Measurements from ENCODE around the gene ANO2.

ANO2 gene

DNA sequence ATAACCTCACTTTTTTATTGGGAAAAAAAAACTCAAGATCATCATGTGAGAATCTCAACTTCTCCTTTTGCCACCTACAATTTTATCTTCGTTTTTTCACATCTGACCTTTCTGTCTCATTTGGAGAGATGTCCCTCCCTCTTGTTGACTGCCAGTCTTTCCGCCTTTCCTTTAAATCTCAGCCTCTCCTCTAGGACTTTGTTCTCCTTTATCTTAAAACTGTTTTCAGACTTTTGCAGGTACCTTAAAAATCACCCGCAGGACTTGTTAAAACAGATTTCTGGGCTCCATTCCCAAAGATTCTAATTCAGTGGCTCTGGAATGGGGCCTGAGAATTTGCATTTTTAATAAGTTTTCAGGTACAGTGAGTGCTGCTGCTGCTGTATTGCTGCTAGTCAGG lies 289.9 kb downstream of the ANO2 start:
- no peak for DNase-seq

DNA sequence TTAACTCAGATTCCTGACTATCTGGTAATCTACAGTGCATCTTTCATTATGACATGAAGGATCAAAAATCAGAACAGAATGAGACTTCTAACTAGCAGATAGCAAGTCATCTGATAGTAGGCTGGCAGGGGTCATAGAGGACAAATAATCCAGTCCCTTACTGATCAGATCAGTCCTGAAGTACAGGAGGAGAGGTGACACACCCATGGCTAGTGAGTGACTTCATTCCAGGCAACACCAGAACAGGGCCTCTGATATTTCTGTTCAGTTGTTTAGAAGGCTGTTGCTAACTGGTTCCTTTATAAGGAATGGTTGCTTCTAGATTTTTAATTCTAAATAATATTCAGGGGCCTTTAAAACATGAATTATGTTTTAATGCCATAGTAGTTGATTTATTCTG lies 291.0 kb downstream of the ANO2 start:
- DNase-seq: no peak

GRCh38 chr12:5650829-5651461 lies 294.1 kb downstream of the ANO2 start:
- DNase-seq: peak; percentile 32

- DNase-seq: no peak
These were observed 294.8 kb downstream of the ANO2 start for GRCh38 chr12:5650281-5650680.

- DNase-seq: peak; percentile 79
These were observed 296.2 kb downstream of the ANO2 start for GRCh38 chr12:5648692-5649359.

DNA sequence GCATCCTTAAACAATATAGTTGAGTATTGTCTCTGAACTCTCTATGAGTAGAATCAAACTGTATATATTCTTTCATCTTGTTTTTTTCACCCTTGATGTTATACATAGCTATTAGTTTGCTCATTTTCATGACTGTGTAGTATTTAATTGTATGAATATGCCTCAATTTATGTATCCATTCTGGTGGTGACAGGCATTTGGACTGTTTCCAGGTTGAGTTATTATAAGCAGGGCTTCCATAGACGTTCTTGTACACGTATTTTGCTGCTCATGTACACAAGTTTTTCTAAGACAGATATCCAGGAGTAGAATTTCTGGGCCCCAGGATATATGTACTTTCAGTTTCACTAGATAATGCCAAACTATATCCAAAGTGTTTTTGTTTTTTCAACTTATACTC lies 301.8 kb downstream of the ANO2 start:
- no peak for DNase-seq

DNA sequence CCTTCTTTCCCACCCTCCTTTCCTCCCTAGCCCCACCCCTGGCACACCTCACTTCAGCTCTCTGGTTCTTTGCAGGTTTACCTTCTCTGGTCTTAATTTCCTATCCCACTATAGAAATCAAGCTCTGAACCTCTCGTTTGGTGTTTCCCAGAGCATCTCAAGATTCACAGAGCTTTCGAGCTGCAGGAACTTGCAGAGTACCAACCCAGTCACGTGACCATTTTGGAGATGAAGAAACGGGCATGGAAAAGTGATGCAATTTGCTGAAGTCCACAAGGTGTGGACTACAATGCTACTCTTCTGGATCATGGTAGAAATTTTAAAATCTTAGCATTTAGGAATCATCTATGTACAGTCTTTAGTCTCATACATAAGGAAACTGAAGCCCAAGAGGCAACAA lies 307.4 kb downstream of the ANO2 start:
- DNase-seq: no peak

DNA sequence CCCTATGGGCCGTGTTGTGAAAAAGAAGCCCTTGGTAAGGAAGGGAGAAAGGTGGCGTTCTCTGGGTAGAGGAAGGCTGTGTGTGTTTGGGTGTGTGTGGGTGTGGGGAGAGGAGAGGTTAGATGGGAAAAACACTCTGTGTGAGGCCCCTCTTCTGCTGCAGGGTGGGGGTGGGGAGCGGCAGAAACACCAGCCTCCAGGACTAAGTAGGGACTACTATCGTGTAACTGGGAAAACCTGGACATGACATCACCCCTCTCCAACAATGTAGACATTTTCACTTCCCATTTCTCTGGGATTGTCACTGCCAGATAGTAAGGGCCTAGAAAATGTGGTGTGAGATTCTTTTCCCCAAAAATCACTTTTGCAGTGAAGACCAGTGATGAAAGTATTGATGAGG lies 308.2 kb downstream of the ANO2 start:
- DNase-seq: no peak

DNA sequence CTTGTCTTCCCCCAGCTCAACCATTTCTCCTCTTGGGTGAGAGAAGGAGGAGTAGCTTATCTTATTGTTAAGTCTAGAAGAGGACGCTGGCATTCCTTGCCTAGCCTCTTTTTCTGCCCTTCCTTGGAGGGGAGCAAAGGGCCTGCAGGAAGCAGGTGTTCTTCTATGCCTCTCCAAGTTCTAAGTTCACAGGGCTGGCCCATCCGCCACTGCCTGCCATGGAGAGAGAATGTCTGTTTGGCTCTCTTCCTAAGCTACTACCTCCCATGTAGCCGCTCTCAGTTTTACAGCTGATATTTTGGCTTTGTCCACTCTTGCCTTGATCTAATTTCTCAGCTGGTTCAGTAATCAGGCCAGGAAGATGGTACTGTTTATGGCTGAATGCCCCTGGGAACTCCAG lies 312.0 kb downstream of the ANO2 start:
- DNase-seq: no peak

DNA sequence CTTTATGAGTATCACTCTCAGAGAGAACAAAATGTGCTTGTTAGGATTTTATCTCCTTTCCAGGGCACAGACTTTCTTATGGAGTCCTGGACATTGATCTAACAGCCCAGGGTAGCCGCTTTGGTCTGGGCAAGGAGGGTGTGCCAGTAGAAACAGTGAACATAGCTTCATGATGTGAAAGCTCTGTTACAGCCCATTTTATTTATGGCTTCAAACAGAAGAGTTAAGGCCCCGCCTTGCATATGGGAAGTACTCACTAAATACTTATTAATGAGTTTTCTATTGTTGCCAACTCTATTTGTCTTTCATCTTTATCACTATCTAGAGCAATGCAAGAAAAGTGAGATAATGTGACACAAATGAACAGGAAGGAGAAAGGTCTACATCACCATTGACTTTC lies 312.6 kb downstream of the ANO2 start:
- no peak for DNase-seq

GRCh38 chr12:5631497-5631896 lies 313.6 kb downstream of the ANO2 start:
- DNase-seq: no peak

- no peak for DNase-seq
These were observed 314.3 kb downstream of the ANO2 start for GRCh38 chr12:5630726-5631125.

DNA sequence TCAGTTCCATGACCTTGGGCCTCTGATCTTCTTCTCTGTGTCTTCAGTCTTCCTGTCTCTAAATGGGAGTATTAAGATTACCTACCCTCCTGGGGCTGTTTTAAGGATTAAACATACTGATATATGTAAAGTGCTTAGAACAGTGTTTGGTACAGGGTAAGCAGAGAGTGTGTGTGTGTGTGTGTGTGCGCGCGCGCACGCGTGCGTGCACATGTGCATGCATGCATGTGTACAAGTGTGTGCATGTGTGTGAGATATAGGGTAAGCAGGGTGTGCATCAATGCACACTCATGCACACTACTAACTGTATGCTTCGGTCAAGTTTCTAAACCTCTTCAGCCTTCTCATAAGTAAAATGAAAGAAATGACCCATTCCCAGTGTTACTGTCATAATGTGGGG lies 316.6 kb downstream of the ANO2 start:
- peak; percentile 12 for DNase-seq

DNA sequence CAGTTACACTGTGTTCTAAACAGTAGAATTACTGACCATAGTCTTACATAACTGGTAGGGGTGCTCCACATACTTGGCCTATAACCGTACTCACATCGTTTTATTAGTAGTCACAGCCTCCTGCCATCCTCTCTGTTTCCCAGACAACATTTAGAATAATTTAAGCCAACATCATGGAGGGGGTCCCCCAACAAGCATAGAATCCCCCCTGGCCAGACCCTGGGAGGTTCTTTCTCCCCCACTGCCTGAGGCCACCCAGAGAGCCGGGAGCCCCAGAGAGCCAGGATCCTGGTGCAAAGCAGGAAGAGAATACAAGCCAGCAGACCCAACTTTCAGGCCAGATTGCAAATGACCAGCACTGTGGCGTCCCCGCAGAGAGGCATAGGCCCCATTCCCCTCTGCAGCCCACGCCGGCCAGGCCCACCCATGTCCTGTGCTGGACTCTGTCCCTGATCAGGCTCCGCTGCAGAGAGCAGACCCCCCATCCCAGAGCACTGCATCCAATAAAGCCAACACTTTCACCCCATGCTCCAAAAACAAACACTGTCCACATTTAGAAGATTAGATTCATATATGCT lies 317.9 kb downstream of the ANO2 start:
- peak; percentile 38 for DNase-seq

DNA sequence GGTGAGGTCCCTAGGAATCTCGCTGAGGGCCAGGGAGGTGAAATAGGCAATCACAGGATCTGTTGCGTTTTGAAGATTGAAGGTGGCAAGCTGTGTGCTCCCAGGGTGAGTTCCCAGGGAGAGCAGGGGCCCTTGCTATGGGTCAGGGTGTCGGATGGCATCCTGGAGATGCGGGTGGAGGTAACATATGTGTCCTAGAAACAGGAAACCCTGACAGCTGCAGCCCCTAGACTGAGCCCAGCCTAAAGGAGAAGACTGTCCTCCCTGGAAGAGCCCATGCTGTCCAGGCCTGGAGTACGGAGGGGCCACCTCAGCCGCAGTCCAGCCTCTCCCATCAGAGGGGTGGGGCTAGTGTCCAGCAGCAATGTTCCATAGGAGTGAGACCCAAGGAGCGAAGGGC lies 318.9 kb downstream of the ANO2 start:
- peak; percentile 37 for DNase-seq

GRCh38 chr12:5624486-5625272 lies 320.4 kb downstream of the ANO2 start:
- DNase-seq: peak; percentile 43

GRCh38 chr12:5623411-5623810 lies 321.6 kb downstream of the ANO2 start:
- DNase-seq: no peak

DNA sequence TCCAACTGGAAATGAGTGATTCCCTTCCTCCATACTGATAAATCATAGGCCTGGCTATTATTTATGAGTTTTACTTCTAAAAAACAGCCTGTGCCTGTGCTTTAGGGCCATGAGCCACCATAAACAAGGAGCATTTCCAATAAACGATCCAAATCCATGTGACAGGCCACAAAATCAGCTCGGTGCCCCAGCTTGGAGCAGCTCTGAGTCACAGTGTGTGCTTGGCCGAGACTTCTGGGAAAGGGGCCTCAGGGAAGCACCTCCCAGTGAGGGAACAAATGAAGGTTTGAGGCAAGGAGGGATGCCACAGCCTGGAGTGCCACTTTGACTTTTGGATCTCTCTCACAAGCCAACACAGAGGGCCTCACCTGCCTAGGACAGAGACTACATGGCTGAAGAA lies 322.8 kb downstream of the ANO2 start:
- peak; percentile 44 for DNase-seq

DNA sequence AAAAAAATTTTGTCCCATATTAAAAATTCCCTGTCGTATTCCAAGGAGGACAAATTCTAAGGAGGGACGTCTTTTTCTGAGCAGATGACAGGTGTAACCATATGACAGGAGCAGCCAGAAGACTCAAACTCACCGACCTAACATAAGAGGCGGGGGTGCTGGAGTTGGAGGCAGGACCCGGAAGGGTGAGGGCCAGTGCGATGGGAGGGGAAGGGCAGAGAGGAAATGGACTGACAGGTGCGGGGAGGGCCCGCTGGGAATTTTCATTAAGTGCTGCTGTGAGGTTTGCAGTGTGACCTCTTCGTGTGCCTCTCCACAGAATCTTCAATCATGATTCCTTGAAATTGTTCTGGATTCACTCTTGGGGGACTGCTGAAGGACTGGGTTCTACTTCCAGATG lies 323.7 kb downstream of the ANO2 start:
- DNase-seq: peak; percentile 33

DNA sequence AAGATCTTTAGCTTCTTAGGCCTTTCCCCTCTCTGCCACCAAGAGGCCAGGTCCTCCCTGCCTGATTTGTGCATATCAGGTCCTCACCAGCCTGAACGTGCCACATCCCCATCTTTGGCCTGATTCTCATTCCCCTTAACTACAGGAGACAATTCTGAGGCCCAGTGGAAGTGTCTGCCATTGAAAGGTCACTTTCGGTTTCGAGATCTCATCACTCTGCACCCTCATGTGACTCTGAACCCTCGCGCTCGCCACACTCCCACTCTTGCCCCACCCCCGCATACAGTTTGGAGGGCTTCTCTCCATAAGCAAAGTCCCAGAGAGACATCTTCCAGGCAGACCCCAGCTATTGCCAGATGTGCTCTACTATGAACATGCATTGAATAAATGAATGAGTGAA lies 324.2 kb downstream of the ANO2 start:
- DNase-seq: peak; percentile 41

DNA sequence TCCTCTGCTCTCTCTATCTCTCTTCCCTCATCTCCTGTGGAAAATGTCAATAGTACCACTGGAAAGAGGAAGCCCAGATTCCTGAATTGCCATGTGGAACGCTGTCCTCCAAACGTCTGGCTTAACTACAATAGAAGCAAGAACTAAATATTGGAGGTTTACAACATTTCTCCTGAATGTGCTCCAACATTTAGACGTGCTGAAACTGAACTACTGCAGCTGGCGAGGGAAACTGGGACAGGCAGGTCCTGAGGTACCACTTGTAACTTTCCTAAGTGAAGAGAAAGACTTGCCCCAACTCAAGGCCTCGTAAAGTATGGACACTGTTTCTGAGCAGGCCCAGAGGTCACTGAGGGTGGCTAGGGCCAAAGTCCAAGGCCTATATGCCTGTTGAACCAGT lies 325.4 kb downstream of the ANO2 start:
- DNase-seq: peak; percentile 32

DNA sequence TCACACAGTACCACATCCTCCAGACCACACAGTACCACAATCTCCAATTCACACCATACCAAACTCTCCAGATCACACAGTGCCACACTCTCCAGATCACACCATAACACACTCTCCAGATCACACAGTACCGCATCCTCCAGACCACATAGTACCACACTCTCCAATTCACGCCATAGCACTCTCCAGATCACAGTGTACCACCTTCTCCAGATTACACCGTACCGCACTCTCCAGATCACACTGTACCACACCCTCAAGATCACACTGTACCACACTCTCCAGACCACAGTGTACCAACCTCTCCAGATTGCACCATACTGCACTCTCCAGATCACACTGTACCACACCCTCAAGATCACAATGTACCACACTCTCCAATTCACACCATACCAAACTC lies 328.2 kb downstream of the ANO2 start:
- no peak for DNase-seq

DNA sequence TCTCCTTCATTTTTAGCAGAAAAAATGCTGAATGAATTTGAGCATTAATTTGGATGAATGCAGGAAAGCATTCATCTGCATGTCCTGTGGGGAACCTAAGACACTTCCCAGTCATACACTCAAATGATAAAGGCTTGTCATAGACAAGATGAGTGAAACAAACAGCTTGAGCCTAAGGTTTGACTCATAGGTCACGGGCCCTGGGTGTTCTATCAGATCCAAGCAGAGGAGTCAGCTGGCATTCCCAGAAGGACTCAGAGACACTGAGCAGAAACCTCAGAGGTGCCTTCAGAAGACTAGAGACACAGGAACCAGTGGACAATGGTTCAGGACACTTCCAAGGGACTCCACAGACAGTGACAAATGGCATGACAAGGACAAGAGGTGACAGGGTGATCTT lies 329.3 kb downstream of the ANO2 start:
- DNase-seq: no peak

DNA sequence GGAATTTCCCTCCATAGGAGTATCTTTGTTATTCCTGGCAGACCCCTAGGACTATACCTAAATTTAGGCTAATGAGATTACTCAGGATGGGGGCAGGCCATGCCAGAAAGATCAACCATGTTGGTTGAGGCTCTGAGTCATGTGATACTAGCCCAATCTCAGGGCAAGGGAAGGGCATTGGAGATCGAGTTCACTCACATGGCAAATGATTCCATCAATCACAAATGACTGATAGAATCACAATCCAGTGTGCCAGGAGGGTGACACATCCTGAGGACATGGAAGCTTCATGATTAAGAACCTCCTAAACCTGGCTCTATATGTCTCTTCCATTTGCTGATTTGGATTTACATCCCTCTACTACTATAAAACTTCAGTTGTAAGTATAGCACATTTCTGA lies 330.8 kb downstream of the ANO2 start:
- no peak for DNase-seq
